Ovary (tissue), 9 donors: ENCODE measurements around the gene ZBTB39. TPM values are rescaled to one million over a fixed set of nuclear protein-coding genes. Genes with fewer than 3 reads are reported as not detected.

ENCODE experiments used
- DNase-seq, 5 donors: peaks; one replicate each; pipeline ENCODE4 v3.0.0-alpha.2; 2019 to 2020
- H3K27ac ChIP-seq, 2 donors: fragments of 200-600 bp; one replicate each; pipeline versions ENCODE4 v1.5.1 to v1.8.0; 2019 to 2022
- H3K27me3 ChIP-seq: fragments of 200-600 bp; one replicate; pipeline ENCODE4 v1.8.0; 2022
- H3K36me3 ChIP-seq: fragments of 200-600 bp; sonication (generic); one replicate; pipeline ENCODE4 v1.5.1; 2019
- H3K4me1 ChIP-seq: one replicate; pipeline ENCODE4 v1.8.1; 2013; ENCODE audit warnings: mild to moderate bottlenecking, moderate library complexity; ENCODE audit not compliant: insufficient read depth
- H3K4me3 ChIP-seq: fragments of 200-600 bp; sonication (generic); one replicate; pipeline ENCODE4 v1.5.1; 2017
- H3K9me3 ChIP-seq, 2 donors: fragments of 200-600 bp in 1 of 2; sonication (generic) in 1 of 2; one replicate each; pipeline versions ENCODE4 v1.5.1 to v1.8.1; 2013 to 2019; ENCODE audit warnings: mild to moderate bottlenecking in 1 of 2, moderate library complexity in 1 of 2
- EP300 ChIP-seq: sonication (generic); formaldehyde crosslinking; IDR thresholded peaks from one replicate; pipeline ENCODE4 v1.6.1; 2017; ENCODE audit warnings: antibody characterized with exemption
- POLR2A ChIP-seq: fragments of 450-650 bp; IDR thresholded peaks from one replicate; pipeline ENCODE4 v1.6.1; 2017; ENCODE audit warnings: antibody characterized with exemption, mild to moderate bottlenecking, moderate library complexity
- WGBS, 3 donors: extraction: QIAGEN DNeasy Blood & Tissue Kit in 1 of 3; methylation state at CpG; one replicate each; pipeline versions ENCODE4 v1.1.5 to v1.1.7; 2013 to 2017; 5-methylcytosine and 5-hydroxymethylcytosine counted together
- intact Hi-C, 4 donors: fragments of 100-400 bp; cut with DNase I; formaldehyde crosslinking; loops; one replicate each; pipeline versions ENCODE4 v1.11.0 to v1.15.1; 2022 to 2023
- polyA plus RNA-seq, 2 donors: library from polyadenylated mRNA; stranded (reverse); fragments of 200-250 nt in 1 of 2; fragments of 350-450 nt in 1 of 2; fragmentation: Illumina TruSeq in 1 of 2; extraction: RNeasy Lipid Tissue Mini Kit (QIAGEN cat#74804) in 1 of 2; gene quantifications; one replicate each; pipeline ENCODE4 v1.2.3, GENCODE V29; 2013 to 2014
- total RNA-seq, 7 donors: library from RNA; depleted of rRNA in 2 of 7; stranded (reverse); fragments of >200 nt in 2 of 7; fragmentation: NEBNext Ultra II Directional in 3 of 7; extraction: Animal tissue kit (Norgen Biotek cat#: 25700) in 3 of 7; gene quantifications; one replicate each; pipeline versions ENCODE4 v1.1.0 to v1.2.4, GENCODE V29; 2016 to 2023
- TF ChIP-seq, protein P1 (sequence below), 3 donors: fragments of 450-650 bp in 2 of 3; fragments of 200-600 bp in 1 of 3; IDR thresholded peaks; one replicate each; pipeline versions ENCODE4 v1.5.1 to v1.8.0; 2016 to 2022; ENCODE audit warnings: antibody characterized with exemption in 3 of 3, mild to moderate bottlenecking in 1 of 3
- donor health status: DM: no; HTN: no; CAD: no; lungs with moderate emphysema.
- donor health status: DM: no; HTN: no; CAD: no.
- donor health status: Bipolar disorder and iron deficiency.
- donor health status: DM: yes; HTN: yes; CAD: no.
- donor health status: DM: no; HTN: no; CAD: no.
- donor health status: DM: yes; HTN: yes; CAD: no.

The ZBTB39 gene
- total and polyA plus RNA-seq, 9 donors, result 2.9 to 10.4 (median 7.4) TPM

GRCh38 chr12:56954057-56954957 lies 52.0 kb downstream of the ZBTB39 start:
- no peaks in the 10 kb centered on the region for H3K36me3 ChIP-seq
- WGBS, 3 donors, result 89 to 98% (median 93%) methylated on average over 6 of the region's 6 CpGs
- H3K4me1 ChIP-seq, result no peaks in the 10 kb centered on the region
- no peaks in the 10 kb centered on the region for H3K9me3 ChIP-seq
- DNase-seq, result no peak
- no peak overlapping the region for H3K27ac ChIP-seq
- H3K27me3 ChIP-seq, result no peaks in the 10 kb centered on the region
- no peak for TF ChIP-seq EP300
- TF ChIP-seq POLR2A, result no peak
- TF ChIP-seq, protein P1, sequence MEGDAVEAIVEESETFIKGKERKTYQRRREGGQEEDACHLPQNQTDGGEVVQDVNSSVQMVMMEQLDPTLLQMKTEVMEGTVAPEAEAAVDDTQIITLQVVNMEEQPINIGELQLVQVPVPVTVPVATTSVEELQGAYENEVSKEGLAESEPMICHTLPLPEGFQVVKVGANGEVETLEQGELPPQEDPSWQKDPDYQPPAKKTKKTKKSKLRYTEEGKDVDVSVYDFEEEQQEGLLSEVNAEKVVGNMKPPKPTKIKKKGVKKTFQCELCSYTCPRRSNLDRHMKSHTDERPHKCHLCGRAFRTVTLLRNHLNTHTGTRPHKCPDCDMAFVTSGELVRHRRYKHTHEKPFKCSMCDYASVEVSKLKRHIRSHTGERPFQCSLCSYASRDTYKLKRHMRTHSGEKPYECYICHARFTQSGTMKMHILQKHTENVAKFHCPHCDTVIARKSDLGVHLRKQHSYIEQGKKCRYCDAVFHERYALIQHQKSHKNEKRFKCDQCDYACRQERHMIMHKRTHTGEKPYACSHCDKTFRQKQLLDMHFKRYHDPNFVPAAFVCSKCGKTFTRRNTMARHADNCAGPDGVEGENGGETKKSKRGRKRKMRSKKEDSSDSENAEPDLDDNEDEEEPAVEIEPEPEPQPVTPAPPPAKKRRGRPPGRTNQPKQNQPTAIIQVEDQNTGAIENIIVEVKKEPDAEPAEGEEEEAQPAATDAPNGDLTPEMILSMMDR (IDR thresholded peaks at IDR 0.05), result no peak
- H3K4me3 ChIP-seq, result no peak overlapping the region
- intact Hi-C loops, result no loop called here

- no peaks in the 10 kb centered on the region for H3K4me1 ChIP-seq
- intact Hi-C loops, result no loop called here
- 19 to 37% (median 25%) methylated on average over 1 of the region's 1 CpG for WGBS, 3 donors
- TF ChIP-seq, protein P1 (IDR thresholded peaks at IDR 0.05), result no peak
- no peak for TF ChIP-seq EP300
- no peak for TF ChIP-seq POLR2A
- H3K27me3 ChIP-seq, result no peaks in the 10 kb centered on the region
- no peaks in the 10 kb centered on the region for H3K36me3 ChIP-seq
- no peak overlapping the region for H3K27ac ChIP-seq
- no peak overlapping the region for H3K4me3 ChIP-seq
- DNase-seq, result no peak
- H3K9me3 ChIP-seq, result no peaks in the 10 kb centered on the region
Observed at GRCh38 chr12:56953314-56953713, 53.0 kb downstream of the ZBTB39 start.

DNA sequence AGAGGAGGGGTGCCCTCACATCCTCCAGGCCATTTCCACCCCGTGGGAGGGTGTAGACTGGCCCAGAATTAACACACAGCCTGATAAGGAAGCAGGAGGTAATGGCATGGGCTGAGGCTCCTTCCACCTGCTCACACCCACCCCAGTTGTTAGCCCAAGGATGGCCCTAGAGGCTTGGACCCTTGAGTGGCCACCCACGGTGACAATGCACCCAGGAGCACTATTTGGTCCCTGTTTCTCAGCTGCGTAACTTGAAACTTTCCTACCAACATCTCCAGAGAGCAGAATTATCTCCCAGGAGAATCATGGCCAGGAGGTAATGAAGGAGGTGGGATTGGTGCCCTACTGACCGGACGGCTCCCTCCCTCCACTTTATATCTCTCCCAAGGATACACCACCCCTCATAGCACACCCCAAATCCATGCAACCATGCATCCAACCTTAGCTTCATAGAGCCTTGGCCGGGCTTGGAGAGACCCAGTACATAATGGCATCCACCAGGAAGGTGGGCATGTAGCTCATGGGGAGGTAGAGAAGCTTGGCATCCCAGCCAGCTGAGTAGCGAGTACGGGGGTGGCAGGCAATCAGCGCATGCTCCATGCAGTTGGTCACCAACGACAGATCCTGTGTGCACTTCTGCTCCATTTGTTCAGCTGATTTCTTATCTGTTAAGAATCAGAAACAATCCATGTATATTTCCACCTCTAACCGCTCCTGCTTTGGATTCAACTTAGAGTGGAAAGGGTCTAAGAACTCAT lies 54.6 kb downstream of the ZBTB39 start:
- no peaks in the 10 kb centered on the region for H3K36me3 ChIP-seq
- no peaks in the 10 kb centered on the region for H3K27me3 ChIP-seq
- DNase-seq, result no peak
- TF ChIP-seq POLR2A (no peak), EP300 (no peak)
- TF ChIP-seq, protein P1 (IDR thresholded peaks at IDR 0.05), result no peak
- 85 to 92% (median 89%) methylated on average over 11 of the region's 11 CpGs for whole genome bisulfite sequencing, 3 donors
- H3K4me1 ChIP-seq, result no peaks in the 10 kb centered on the region
- intact Hi-C loops, result no loop called here
- H3K27ac ChIP-seq, result no peak overlapping the region
- H3K9me3 ChIP-seq, result peaks cover 0 to 3% of the 10 kb centered on the region in 2 donors
- H3K4me3 ChIP-seq, result no peak overlapping the region

DNA sequence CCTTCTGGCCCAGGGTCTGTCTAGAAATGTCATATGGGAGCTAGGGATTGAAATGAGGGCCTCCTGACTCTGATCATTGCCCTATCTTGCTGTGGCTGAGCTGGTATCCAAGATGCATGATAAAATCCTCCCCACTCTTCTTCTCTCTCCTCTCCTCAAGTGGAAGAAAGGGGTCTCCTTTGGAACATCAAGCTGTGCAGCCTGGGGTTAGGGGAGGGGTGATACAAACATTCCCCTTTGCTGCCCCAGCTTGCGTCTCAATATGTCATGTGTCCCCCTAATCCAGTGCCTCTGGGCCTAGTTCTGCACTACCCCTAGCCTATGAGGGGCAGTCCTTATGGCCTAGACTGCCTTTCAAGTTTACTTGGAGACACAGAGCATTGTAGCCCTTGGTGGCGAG lies 57.5 kb downstream of the ZBTB39 start:
- no peaks in the 10 kb centered on the region for H3K27me3 ChIP-seq
- intact Hi-C loops, result no loop called here
- 96 to 100% (median 98%) methylated on average over 2 of the region's 2 CpGs for WGBS, 3 donors

More for the DNA sequence above, 57.5 kb downstream of the ZBTB39 start:
- Histone ChIP-seq H3K4me1 (no peaks in the 10 kb centered on the region), H3K27ac (no peak overlapping the region), H3K36me3 (no peaks in the 10 kb centered on the region), H3K9me3 (peaks cover 0 to 3% of the 10 kb centered on the region in 2 donors), H3K4me3 (no peak overlapping the region)
- no peak for DNase-seq
- no peak for TF ChIP-seq EP300
- TF ChIP-seq POLR2A, result no peak
- TF ChIP-seq, protein P1 (IDR thresholded peaks at IDR 0.05), result no peak

Other genes with a start within 250 kb of the ZBTB39 start
- 10 to 100 TPM in 2 of 7 donors, 1 to 10 TPM in 4, under 1 TPM in 1; 0.90 to 13.4 (median 3.1) TPM for gene HSD17B6, start 243.2 kb downstream of the ZBTB39 start, total RNA-seq
- 10 to 100 TPM in 1 of 2 donors, 1 to 10 TPM in 1; 6.7 to 39.4 TPM for gene HSD17B6, start 243.2 kb downstream of the ZBTB39 start, polyA plus RNA-seq
- under 1 TPM in 3 of 7 donors, not detected in 4; 0.10 to 0.25 (median 0.25) TPM for gene SDR9C7, start 72.1 kb downstream of the ZBTB39 start, total RNA-seq
- under 1 TPM in 1 of 2 donors, not detected in 1; 0.07 TPM for gene SDR9C7, start 72.1 kb downstream of the ZBTB39 start, polyA plus RNA-seq
- under 1 TPM; 0.24 to 0.64 (median 0.45) TPM for gene RDH16, start 48.9 kb downstream of the ZBTB39 start, total RNA-seq
- under 1 TPM; 0.22 to 0.34 TPM for gene RDH16, start 48.9 kb downstream of the ZBTB39 start, polyA plus RNA-seq
- gene TAC3, start 10.0 kb upstream of the ZBTB39 start, total RNA-seq, result not detected
- gene TAC3, start 10.0 kb upstream of the ZBTB39 start, polyA plus RNA-seq, result 1 to 10 TPM in 1 of 2 donors, under 1 TPM in 1; 0.40 to 2.2 TPM
- 1 to 10 TPM in 1 of 7 donors, under 1 TPM in 4, not detected in 2; 0.10 to 2.6 (median 0.23) TPM for gene MYO1A, start 43.6 kb upstream of the ZBTB39 start, total RNA-seq
- under 1 TPM; 0.08 to 0.38 TPM for gene MYO1A, start 43.6 kb upstream of the ZBTB39 start, polyA plus RNA-seq
- 10 to 100 TPM in 5 of 7 donors, 1 to 10 TPM in 2; 6.8 to 14.9 (median 10.8) TPM for gene NEMP1, start 72.2 kb upstream of the ZBTB39 start, total RNA-seq
- gene NEMP1, start 72.2 kb upstream of the ZBTB39 start, polyA plus RNA-seq, result 10 to 100 TPM in 1 of 2 donors, 1 to 10 TPM in 1; 5.8 to 11.1 TPM
- 100 to 1,000 TPM in 1 of 7 donors, 10 to 100 TPM in 6; 37.6 to 103 (median 70.8) TPM for gene NAB2, start 82.6 kb upstream of the ZBTB39 start, total RNA-seq
- gene NAB2, start 82.6 kb upstream of the ZBTB39 start, polyA plus RNA-seq, result 10 to 100 TPM; 27.5 to 47.4 TPM
- 100 to 1,000 TPM in 5 of 7 donors, 10 to 100 TPM in 2; 67.4 to 211 (median 168) TPM for gene STAT6, start 104.8 kb upstream of the ZBTB39 start, total RNA-seq
- gene STAT6, start 104.8 kb upstream of the ZBTB39 start, polyA plus RNA-seq, result 100 to 1,000 TPM; 145 to 158 TPM
- 100 to 1,000 TPM; 148 to 640 (median 405) TPM for gene LRP1, start 121.9 kb upstream of the ZBTB39 start, total RNA-seq
- 100 to 1,000 TPM in 1 of 2 donors, 10 to 100 TPM in 1; 76.4 to 168 TPM for gene LRP1, start 121.9 kb upstream of the ZBTB39 start, polyA plus RNA-seq
- gene LRP1-AS, start 141.1 kb upstream of the ZBTB39 start, total RNA-seq, result not detected
- not detected for gene LRP1-AS, start 141.1 kb upstream of the ZBTB39 start, polyA plus RNA-seq
- gene NXPH4, start 210.2 kb upstream of the ZBTB39 start, total RNA-seq, result under 1 TPM in 1 of 7 donors, not detected in 6; 0.20 TPM
- under 1 TPM in 1 of 2 donors, not detected in 1; 0.13 TPM for gene NXPH4, start 210.2 kb upstream of the ZBTB39 start, polyA plus RNA-seq
- 100 to 1,000 TPM in 1 of 7 donors, 10 to 100 TPM in 6; 32.3 to 185 (median 46.6) TPM for gene SHMT2, start 223.2 kb upstream of the ZBTB39 start, total RNA-seq
- gene SHMT2, start 223.2 kb upstream of the ZBTB39 start, polyA plus RNA-seq, result 10 to 100 TPM; 23.0 to 34.7 TPM
- 1 to 10 TPM in 6 of 7 donors, under 1 TPM in 1; 0.66 to 2.3 (median 1.8) TPM for gene STAC3, start 244.6 kb upstream of the ZBTB39 start, total RNA-seq
- 1 to 10 TPM in 1 of 2 donors, under 1 TPM in 1; 0.77 to 2.9 TPM for gene STAC3, start 244.6 kb upstream of the ZBTB39 start, polyA plus RNA-seq